Panc1 (cell line): ENCODE measurements around the gene VAC14. TPM values are rescaled to one million over a fixed set of nuclear protein-coding genes. Genes with fewer than 3 reads are reported as not detected.

Source experiments
- ATAC-seq: fragments of 200-7000 bp; cut with Tn5 transposase; 2 replicates; pipeline ENCODE4 v1.9.1; 2020; ENCODE audit warnings: mild to moderate bottlenecking, moderate library complexity
- BruUV-seq: library from RNA; stranded (reverse); fragments of 400-500 nt; replicated peaks from 2 replicates; lab custom pipeline; 2021; lab: Mats Ljungman, UMichigan
- CTCF ChIA-PET: fragments of 300-600 bp; sonication (Branson Sonifier 250); formaldehyde crosslinking; loops from one replicate; lab custom pipeline; 2022; ENCODE audit warnings: antibody characterized with exemption; lab: Charles Lee
- POLR2A ChIA-PET: fragments of 300-600 bp; sonication (Branson Sonifier 250); formaldehyde crosslinking; loops from one replicate; lab custom pipeline; 2022; ENCODE audit warnings: antibody characterized with exemption; lab: Charles Lee
- DNase-seq: peaks from one replicate; pipeline ENCODE4 v3.0.0-alpha.2; 2010; ENCODE audit warnings: low read depth, low spot score
- H3K27ac ChIP-seq: 2 replicates; pipeline ENCODE4 v1.5.1; 2011; ENCODE audit warnings: mild to moderate bottlenecking, low read length, inconsistent platforms
- H3K27me3 ChIP-seq: fragments of 200-500 bp; sonication (Bioruptor generic); 2 replicates; pipeline ENCODE4 v1.6.0; 2014; ENCODE audit warnings: low read length, inconsistent platforms; ENCODE audit not compliant: control insufficient read depth, insufficient read depth
- H3K36me3 ChIP-seq: fragments of 200-500 bp; sonication (Bioruptor generic); 2 replicates; pipeline ENCODE4 v1.5.1; 2014; ENCODE audit warnings: inconsistent platforms, mild to moderate bottlenecking, low read length, moderate library complexity; ENCODE audit not compliant: control insufficient read depth, insufficient read depth
- H3K4me1 ChIP-seq: 2 replicates; pipeline ENCODE4 v1.5.1; 2011; ENCODE audit warnings: inconsistent platforms, mild to moderate bottlenecking, low read length, moderate library complexity; ENCODE audit not compliant: control insufficient read depth, insufficient read depth
- H3K4me3 ChIP-seq, 2 experiments: 2 replicates each; pipeline ENCODE4 v1.5.1; 2011 to 2012; ENCODE audit warnings: low read depth in 2 of 2, low read length in 2 of 2, mild to moderate bottlenecking in 2 of 2, inconsistent platforms in 1 of 2, moderate library complexity in 1 of 2
- H3K9me3 ChIP-seq: fragments of 200-500 bp; sonication (Bioruptor generic); 2 replicates; pipeline ENCODE4 v1.5.1; 2014; ENCODE audit warnings: low read depth, mild to moderate bottlenecking, inconsistent platforms, low read length, moderate library complexity; ENCODE audit not compliant: control insufficient read depth, insufficient read depth
- POLR2AphosphoS5 ChIP-seq: IDR thresholded peaks from 2 replicates; pipeline ENCODE4 v1.6.1; 2012; ENCODE audit warnings: mild to moderate bottlenecking, low read depth, low read length, moderate library complexity
- SIN3A ChIP-seq: IDR thresholded peaks from 2 replicates; pipeline ENCODE4 v1.6.1; 2012; ENCODE audit warnings: low read depth, mild to moderate bottlenecking, low read length, moderate library complexity, borderline replicate concordance; ENCODE audit not compliant: insufficient read depth
- TCF7L2 ChIP-seq: IDR thresholded peaks from 2 replicates; pipeline ENCODE4 v1.6.1; 2011; ENCODE audit warnings: mild to moderate bottlenecking, low read depth, low read length, inconsistent platforms
- in situ Hi-C: cut with HindIII; loops from 2 replicates; pipeline ENCODE4 v1.10.0; 2016; ENCODE audit warnings: low sequenced_read_pairs, low pct_unique_long_range_greater_than_20kb
- intact Hi-C: fragments of 100-400 bp; cut with micrococcal nuclease; formaldehyde crosslinking; loops from one replicate; pipeline ENCODE4 v1.10.0; 2022; ENCODE audit not compliant: unreplicated experiment
- total RNA-seq: library from RNA; stranded (reverse); gene quantifications from one replicate; pipeline ENCODE4 v1.2.1, GENCODE V29; 2021; ENCODE audit not compliant: unreplicated experiment
- TF ChIP-seq, protein P1 (sequence below), 2 experiments: IDR thresholded peaks; 2 replicates each; pipeline ENCODE4 v1.6.1; 2011 to 2012; ENCODE audit warnings: low read depth in 2 of 2, control low read depth in 1 of 2, low read length in 1 of 2, mild to moderate bottlenecking in 1 of 2, moderate library complexity in 1 of 2; ENCODE audit not compliant: insufficient read depth in 1 of 2
- TF ChIP-seq, protein P2 (sequence below): fragments of 450-650 bp; IDR thresholded peaks from 2 replicates; pipeline ENCODE4 v1.5.1; 2017; ENCODE audit warnings: mild to moderate bottlenecking

VAC14 gene
- total RNA-seq, 1 experiment from 2014 or later: 37.9 TPM

DNA sequence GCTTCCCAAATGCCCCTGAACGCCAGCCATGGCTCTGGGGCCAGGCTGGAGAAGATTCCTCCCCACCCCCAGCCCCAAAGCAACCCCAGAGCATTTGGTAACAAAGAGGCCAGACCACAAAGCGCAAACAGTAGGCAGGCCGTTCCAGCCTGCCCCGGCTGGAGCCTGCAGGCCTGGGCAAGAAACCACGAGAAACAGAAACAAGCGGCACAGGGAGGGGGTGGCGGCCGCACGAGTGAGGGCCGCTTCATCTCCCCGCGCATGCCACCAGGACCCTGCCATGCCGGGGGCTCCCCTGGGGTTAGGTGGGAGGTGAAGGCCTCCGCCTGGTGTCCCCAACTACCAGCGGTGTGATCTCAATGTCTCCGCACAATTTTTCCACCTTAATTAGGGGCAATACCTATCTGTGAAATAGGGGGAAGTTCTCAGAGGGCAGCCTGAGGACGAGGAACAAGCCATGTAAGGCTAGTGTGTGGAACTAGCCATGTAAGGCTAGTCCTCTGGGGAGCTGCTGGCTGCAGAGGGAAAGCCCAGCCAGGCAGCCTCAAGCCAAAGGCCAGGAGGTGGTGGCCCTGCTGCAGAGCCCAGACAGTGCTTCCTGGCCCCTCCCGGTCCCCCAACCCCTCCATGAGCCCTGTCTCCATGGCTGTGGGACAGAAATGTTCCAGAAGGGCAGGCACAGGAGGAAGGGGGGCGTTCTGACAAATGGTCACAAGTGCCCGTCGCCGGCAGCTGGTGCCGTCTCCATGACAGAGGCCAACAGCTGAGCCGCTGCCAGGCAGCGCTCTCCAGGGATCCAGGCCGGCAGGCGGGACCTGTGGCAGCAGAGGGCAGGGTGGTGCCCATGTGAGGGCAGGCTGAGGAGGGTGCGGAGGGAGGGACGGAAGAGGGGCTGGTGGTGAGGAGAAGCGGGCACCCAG is 100.6 kb downstream of the VAC14 start:
- H3K4me1 ChIP-seq: peaks cover 17% of the 10 kb centered on the region
- TF ChIP-seq TCF7L2 (no peak), SIN3A (no peak), POLR2AphosphoS5 (no peak)
- TF ChIP-seq, protein P1, sequence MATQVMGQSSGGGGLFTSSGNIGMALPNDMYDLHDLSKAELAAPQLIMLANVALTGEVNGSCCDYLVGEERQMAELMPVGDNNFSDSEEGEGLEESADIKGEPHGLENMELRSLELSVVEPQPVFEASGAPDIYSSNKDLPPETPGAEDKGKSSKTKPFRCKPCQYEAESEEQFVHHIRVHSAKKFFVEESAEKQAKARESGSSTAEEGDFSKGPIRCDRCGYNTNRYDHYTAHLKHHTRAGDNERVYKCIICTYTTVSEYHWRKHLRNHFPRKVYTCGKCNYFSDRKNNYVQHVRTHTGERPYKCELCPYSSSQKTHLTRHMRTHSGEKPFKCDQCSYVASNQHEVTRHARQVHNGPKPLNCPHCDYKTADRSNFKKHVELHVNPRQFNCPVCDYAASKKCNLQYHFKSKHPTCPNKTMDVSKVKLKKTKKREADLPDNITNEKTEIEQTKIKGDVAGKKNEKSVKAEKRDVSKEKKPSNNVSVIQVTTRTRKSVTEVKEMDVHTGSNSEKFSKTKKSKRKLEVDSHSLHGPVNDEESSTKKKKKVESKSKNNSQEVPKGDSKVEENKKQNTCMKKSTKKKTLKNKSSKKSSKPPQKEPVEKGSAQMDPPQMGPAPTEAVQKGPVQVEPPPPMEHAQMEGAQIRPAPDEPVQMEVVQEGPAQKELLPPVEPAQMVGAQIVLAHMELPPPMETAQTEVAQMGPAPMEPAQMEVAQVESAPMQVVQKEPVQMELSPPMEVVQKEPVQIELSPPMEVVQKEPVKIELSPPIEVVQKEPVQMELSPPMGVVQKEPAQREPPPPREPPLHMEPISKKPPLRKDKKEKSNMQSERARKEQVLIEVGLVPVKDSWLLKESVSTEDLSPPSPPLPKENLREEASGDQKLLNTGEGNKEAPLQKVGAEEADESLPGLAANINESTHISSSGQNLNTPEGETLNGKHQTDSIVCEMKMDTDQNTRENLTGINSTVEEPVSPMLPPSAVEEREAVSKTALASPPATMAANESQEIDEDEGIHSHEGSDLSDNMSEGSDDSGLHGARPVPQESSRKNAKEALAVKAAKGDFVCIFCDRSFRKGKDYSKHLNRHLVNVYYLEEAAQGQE (IDR thresholded peaks at IDR 0.05; ENCODE audit: insufficient read depth in 1 of 2, low read depth in 2 of 2, low read length in 1 of 2): no peak
- TF ChIP-seq, protein P2, sequence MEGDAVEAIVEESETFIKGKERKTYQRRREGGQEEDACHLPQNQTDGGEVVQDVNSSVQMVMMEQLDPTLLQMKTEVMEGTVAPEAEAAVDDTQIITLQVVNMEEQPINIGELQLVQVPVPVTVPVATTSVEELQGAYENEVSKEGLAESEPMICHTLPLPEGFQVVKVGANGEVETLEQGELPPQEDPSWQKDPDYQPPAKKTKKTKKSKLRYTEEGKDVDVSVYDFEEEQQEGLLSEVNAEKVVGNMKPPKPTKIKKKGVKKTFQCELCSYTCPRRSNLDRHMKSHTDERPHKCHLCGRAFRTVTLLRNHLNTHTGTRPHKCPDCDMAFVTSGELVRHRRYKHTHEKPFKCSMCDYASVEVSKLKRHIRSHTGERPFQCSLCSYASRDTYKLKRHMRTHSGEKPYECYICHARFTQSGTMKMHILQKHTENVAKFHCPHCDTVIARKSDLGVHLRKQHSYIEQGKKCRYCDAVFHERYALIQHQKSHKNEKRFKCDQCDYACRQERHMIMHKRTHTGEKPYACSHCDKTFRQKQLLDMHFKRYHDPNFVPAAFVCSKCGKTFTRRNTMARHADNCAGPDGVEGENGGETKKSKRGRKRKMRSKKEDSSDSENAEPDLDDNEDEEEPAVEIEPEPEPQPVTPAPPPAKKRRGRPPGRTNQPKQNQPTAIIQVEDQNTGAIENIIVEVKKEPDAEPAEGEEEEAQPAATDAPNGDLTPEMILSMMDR: no peak
- intact Hi-C loops (no loop called here), in situ Hi-C loops (no loop called here)
- no peak for ATAC-seq
- H3K27ac ChIP-seq: no peak overlapping the region
- no peaks in the 10 kb centered on the region for H3K27me3 ChIP-seq
- H3K36me3 ChIP-seq: no peaks in the 10 kb centered on the region
- H3K9me3 ChIP-seq: no peaks in the 10 kb centered on the region
- ChIA-PET POLR2A (no interaction called here), CTCF (no interaction called here)
- H3K4me3 ChIP-seq: no peak overlapping the region
- no TSS peak for BruUV-seq
- no peak for DNase-seq

DNA sequence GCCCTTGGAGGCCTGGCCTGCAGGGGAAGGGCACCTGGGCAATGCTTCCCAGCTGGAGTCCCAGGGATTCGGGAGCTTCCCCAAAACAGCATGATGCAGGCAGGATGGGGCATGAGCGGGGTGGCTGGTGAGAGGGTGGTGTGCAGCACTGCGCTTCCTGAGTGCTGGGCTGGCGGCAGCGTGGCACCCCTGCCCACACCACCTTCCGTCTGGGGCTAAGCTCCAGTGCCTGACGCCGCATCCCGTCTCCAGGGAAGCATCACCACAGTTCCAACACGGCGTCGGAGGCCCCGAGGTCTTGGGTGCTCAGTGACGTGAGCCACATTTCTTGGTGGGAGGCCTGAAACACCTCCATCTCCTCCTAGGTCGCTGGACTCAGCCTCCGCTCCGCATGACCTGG is 101.3 kb downstream of the VAC14 start:
- ChIA-PET POLR2A (no interaction called here), CTCF (no interaction called here)
- H3K9me3 ChIP-seq: no peaks in the 10 kb centered on the region
- no peak overlapping the region for H3K4me3 ChIP-seq
- DNase-seq (no peak), ATAC-seq (no peak)
- in situ Hi-C loops (no loop called here), intact Hi-C loops (loop anchor here (5.0 kb wide), 1 partner anchor 53 kb away; no protein-coding TSS in a partner anchor)
- H3K4me1 ChIP-seq: peaks cover 21% of the 10 kb centered on the region
- no peak for TF ChIP-seq TCF7L2
- TF ChIP-seq POLR2AphosphoS5: no peak
- TF ChIP-seq, protein P2: no peak
- TF ChIP-seq, protein P1 (IDR thresholded peaks at IDR 0.05; ENCODE audit: insufficient read depth in 1 of 2, low read depth in 2 of 2, low read length in 1 of 2): no peak
- no peak for TF ChIP-seq SIN3A
- H3K27ac ChIP-seq: no peak overlapping the region
- BruUV-seq: no TSS peak
- no peaks in the 10 kb centered on the region for H3K36me3 ChIP-seq
- no peaks in the 10 kb centered on the region for H3K27me3 ChIP-seq
